Loucy (cell line): Measurements from ENCODE around the gene CHD6.

Experiments
- CTCF ChIP-seq: fragments of 200-600 bp; sonication (generic); conservative IDR thresholded peaks from 2 replicates; pipeline ENCODE4 v1.5.1; 2014; ENCODE audit warnings: mild to moderate bottlenecking, antibody characterized with exemption, low read length
- EZH2phosphoT487 ChIP-seq: fragments of 200-600 bp; IDR thresholded peaks from 2 replicates; pipeline ENCODE4 v1.6.1; 2018; ENCODE audit warnings: antibody characterized with exemption, mild to moderate bottlenecking, moderate library complexity, borderline replicate concordance

DNA sequence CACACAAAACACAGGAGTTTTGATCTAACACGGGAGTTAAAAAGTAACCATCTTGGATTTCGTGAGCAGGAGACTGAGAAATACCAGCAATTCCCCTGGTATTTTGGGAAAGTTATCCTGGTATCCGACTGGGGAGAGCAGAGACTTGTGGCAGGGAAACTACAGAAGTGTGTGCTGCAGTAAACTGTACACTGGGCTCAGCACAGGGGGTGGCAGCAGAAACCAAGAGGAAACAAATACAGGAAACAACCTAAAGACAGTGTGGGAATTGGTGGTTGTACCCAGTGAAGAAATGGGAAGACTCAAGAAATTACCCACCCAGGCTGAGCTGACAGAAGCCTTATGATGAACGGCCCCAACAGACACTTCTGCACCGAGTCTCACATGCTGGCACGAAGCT lies 109.8 kb downstream of the CHD6 start:
- peak; percentile 24; the same call in 1 of the 2 replicates for TF ChIP-seq CTCF
- TF ChIP-seq EZH2phosphoT487, result no peak
